EH (cell line): ENCODE results near the gene EGFL8.
A peak's percentile ranks its signal among the peaks of the same experiment; 100 is the strongest.
"Not testable (repeated sequence)": the region's sequence is repeated elsewhere in the genome, so short reads cannot be mapped to it uniquely, and the experiment has no call there.

ENCODE experiments used
- DNase-seq: peaks from one replicate; pipeline ENCODE4 v3.0.0-alpha.2; 2015; ENCODE audit warnings: low read depth

EGFL8 gene

DNA sequence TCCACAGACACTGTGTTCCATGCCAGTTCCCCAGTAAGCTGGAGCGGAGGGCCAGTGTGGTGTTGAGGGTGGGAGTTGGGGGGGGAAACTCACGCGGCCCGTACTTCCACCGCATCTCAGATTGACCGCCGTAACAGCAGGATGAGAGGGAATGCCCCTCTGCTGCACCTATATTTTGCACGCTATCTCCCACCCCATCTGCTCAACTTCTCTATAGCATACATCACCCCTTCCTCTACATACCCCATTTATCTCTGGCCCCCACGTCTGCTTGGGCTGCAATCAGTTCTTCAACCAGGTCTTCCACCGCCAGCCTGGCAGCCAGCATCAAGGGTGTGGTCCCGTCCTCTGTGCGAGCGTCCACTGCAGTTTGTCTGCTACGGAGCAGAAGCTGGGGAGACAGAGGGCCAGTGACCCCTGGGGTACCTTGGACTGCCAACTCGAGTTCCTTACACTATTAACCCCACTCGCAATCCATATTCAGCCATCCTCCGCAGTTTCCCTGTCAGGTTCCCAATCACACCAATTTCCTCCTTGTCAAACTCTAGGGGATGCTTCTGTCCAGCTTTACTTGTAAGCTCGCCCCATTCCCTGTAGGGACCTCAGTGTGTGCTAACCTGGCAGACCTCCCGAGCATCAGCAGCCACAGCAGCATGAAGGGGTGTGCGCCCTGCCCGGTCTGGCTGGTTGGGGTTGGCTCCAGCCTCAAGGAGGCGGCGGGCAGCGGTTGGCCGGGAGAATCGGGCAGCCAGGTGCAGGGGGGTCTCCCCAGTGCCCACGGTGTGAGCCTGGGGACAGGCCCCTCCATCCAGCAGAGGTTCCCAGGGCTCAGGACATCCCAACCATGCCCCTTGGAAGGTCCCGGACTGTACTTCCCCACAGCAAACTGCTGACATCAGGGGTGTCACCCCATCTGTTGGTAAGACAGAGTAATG, 32.6 kb downstream of the EGFL8 start:
- DNase-seq: peak; percentile 29

GRCh38 chr6:32198345-32198696, 33.9 kb downstream of the EGFL8 start:
- no peak for DNase-seq

- DNase-seq: no peak
Measured at GRCh38 chr6:32198866-32199265, 34.5 kb downstream of the EGFL8 start.

DNA sequence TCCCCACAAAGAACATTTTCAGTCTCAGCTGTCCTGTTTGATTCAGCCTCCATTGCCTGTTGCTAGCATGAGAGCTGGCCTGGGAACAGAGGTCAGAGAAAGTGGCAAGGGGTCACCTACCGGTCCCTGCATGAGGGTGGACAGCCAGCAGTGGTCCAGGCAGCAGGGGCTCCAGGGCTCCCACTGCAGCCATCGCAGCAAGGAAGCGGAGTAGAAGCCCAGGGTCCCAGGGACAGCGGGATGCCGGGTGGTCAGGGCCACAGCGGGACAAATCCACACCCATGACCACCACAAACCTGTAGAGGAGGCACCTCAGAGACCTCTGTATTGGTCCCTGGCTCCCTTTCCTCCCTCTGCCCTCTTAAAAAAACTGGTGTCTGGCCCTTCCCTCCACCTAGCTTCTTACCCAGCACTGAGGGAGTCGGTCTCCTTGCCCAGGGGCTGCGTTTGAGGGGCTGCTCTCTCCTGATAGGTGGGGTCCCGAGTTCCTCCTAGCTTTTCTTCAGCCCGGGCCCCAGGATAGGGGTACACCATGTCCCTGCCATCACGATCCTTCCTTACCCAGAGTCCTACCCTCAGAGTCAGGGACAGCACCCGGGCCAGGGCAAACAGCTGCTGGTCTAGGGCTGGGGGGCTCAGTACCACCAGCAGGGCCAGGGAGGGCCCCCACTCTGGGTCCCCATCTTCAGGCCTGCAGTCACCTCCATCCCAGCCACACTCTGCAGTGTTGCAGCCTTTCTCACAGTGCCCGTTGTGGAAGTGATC, 36.5 kb downstream of the EGFL8 start:
- no peak for DNase-seq

DNA sequence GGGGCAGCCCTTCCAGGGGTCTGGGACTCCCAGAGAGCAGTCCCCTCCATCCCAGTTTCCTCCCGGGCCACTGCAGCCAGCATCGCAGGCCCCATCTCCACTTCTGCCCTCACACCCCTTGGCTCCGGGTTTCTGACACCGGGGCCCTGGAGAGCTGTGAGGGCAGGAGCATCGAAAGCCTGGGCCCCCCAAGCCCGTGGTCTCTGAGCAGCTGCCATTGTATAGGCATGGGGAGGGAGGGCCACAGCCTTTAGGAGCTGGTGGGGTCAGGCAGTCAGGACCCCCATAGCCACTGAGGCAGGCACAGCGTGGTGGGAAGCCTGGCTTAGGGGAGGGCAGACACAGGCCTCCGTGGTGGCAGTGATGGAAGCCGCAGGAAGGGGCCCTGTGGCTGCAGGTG, 37.8 kb downstream of the EGFL8 start:
- no peak for DNase-seq

DNA sequence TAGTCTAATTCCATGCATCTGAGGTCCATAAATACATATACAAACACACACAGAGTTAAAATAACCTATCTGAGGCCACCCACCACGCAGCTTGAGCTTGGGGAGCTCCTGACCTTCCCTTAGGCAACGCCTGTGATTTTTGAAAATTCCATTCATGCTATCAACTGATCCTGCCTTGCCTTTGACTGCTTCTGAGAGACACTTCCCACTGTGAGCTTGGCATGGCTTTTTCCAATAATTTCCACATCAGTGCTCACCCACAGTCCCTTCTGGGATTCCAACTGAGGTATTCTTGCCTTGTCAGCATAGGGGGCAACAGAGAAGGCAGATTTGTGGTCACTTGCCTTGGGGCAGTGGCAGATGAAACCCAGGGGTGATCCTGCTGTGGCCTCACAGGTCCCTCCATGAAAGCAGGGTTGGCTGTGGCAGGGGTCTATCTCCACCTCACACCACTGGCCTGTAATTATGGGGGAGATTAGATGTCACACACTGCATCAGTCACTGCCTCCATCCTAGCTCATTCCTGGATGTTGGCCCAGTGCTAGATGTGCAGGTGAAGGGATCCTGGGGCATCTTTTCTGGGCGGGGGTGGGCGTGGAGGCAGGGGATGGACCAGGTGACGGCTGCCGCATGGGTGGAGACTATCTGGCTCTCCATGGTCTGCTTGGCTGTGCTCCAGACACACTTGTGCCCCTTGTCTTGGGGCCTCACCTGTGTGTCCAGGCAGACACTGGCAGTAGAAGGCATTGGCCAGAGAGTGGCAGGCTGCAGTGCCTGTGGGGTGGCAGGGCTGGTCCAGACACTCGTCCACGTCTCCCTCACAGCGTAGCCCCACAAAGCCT, 39.3 kb downstream of the EGFL8 start:
- no peak for DNase-seq

DNA sequence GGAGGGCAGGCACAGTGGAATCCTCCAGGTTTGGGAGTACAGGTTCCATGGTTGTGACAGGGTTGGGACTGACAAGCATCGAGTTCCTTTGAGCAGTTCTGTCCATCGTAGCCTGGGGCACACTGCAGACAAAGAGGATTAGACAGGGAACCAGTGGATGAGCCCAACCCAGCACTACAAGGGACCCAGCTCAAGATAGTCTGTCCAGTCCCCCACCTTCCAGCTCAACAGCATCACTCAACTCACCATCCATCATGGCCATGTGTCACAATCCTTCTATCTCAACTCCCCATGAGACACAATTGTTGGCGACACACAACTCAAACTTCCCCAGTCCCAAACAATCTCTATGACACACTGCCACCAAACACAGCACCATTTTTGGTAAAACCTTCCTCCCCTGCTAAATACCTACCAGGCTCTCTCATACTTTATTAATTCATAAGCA, 39.9 kb downstream of the EGFL8 start:
- DNase-seq: no peak

DNA sequence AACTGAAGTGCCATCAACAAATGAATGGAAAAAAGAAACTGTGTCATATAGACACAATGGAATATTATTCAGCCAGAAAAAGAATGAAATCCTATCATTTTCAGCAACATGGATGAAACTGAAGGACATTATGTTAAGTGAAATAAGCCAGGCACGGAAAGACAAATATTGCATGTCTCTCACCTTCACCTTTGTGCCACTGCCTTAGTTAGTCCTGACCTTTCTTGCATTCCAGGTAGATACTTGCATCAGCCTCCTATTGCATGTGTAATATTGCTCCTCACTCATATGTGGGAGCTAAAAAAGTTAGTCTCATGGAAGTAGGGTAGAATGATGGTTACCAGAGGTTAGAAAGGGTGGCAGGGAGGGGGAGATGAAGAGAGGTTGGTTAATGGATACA, 44.6 kb downstream of the EGFL8 start:
- DNase-seq: no peak

DNA sequence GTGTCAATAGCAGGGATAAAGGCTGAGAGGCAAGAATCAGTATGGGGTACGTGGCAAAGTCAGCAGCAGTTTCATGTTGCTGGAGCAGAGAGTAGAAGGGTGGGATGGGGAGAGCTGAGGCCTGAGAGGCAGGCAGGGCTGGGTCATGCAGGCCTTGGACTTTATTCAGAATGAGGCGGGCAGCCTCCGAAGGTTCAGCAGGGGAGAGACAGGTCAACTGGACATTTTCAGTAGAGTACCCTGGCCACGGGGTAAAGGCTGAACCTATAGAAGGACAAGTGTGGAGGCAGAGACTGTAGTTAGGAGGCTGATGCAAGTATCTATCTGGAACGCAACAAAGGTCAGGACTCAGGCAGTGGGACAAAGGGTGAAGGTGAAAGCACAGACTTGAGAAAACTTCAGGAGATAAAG, 45.8 kb downstream of the EGFL8 start:
- no peak for DNase-seq

- DNase-seq: not testable (repeated sequence)
Measured at GRCh38 chr6:32211432-32211831, 47.0 kb downstream of the EGFL8 start.

GRCh38 chr6:32212076-32212760, 47.8 kb downstream of the EGFL8 start:
- no peak for DNase-seq

- DNase-seq: no peak
Measured at GRCh38 chr6:32213649-32214048, 49.3 kb downstream of the EGFL8 start.

GRCh38 chr6:32214126-32214525, 49.7 kb downstream of the EGFL8 start:
- DNase-seq: no peak

- DNase-seq: no peak
Measured at GRCh38 chr6:32215617-32216016, 51.2 kb downstream of the EGFL8 start.

- no peak for DNase-seq
Measured at GRCh38 chr6:32216285-32216684, 51.9 kb downstream of the EGFL8 start.

GRCh38 chr6:32216998-32217397, 52.6 kb downstream of the EGFL8 start:
- DNase-seq: no peak
